Endothelial cell of umbilical vein (primary cell): ENCODE results near the gene CNOT9. TPM values are rescaled to one million over a fixed set of nuclear protein-coding genes. Genes with fewer than 3 reads are reported as not detected.

Source experiments
- BruUV-seq: library from RNA; stranded (reverse); fragments of 400-500 nt; replicated peaks from 2 replicates; lab custom pipeline; 2021; lab: Mats Ljungman, UMichigan
- CTCF ChIA-PET: fragments of 300-600, 350-600 bp; sonication (Branson Sonifier 250); formaldehyde crosslinking; loops from one replicate; lab custom pipeline; 2021; ENCODE audit warnings: antibody characterized with exemption, inconsistent platforms; lab: Charles Lee
- POLR2A ChIA-PET: fragments of 300-600, 350-600 bp; sonication (Branson Sonifier 250); formaldehyde crosslinking; loops from one replicate; lab custom pipeline; 2021; ENCODE audit warnings: antibody characterized with exemption, inconsistent platforms; lab: Charles Lee
- DNase-seq: peaks from one replicate; pipeline ENCODE4 v3.0.0-alpha.2; 2011; ENCODE audit warnings: low read depth, low spot score
- FAIRE-seq: peaks from 2 replicates; lab custom pipeline; 2011; peaks lifted over from hg19 to GRCh38; lab: Jason Lieb, UNC
- H2AFZ ChIP-seq: 2 replicates; pipeline ENCODE4 v1.6.0; 2012; ENCODE audit warnings: low read depth, low read length, control low read depth, inconsistent platforms
- H3K27ac ChIP-seq: 2 replicates; pipeline ENCODE4 v1.5.1; 2011; ENCODE audit warnings: low read depth, mild to moderate bottlenecking, control low read depth, low read length, moderate library complexity; ENCODE audit not compliant: insufficient read depth
- H3K27me3 ChIP-seq, 2 experiments: 2 replicates each; pipeline versions ENCODE4 v1.6.0 to v1.6.1; 2011; ENCODE audit warnings: low read length in 2 of 2, mixed read lengths in 1 of 2; ENCODE audit not compliant: control insufficient read depth in 2 of 2, insufficient read depth in 2 of 2
- H3K36me3 ChIP-seq, 2 experiments: 2 replicates in 1 of 2; 3 replicates in 1 of 2; pipeline ENCODE4 v1.5.1; 2011; ENCODE audit warnings: low read length in 2 of 2, mild to moderate bottlenecking in 1 of 2, moderate library complexity in 1 of 2; ENCODE audit not compliant: control insufficient read depth in 2 of 2, insufficient read depth in 2 of 2; ENCODE audit errors: extremely low read depth in 1 of 2
- H3K4me1 ChIP-seq: 3 replicates; pipeline ENCODE4 v1.5.1; 2011; ENCODE audit warnings: mild to moderate bottlenecking, low read length; ENCODE audit not compliant: control insufficient read depth, insufficient read depth; ENCODE audit errors: extremely low read depth
- H3K4me2 ChIP-seq: 2 replicates; pipeline ENCODE4 v1.6.1; 2011; ENCODE audit warnings: low read length, control low read depth, mixed read lengths; ENCODE audit not compliant: insufficient read depth
- H3K4me3 ChIP-seq, 3 experiments: fragments of 200-600 bp in 1 of 3; sonication (generic), shearing (Covaris generic) in 1 of 3; replicated peaks in 1 of 3; 2 replicates each; pipeline ENCODE4 v1.5.1; 2011 to 2016; ENCODE audit warnings: control low read depth in 3 of 3, low read length in 3 of 3, mild to moderate bottlenecking in 2 of 3, inconsistent platforms in 1 of 3, low read depth in 1 of 3, moderate library complexity in 1 of 3; ENCODE audit not compliant: insufficient read depth in 1 of 3
- H3K79me2 ChIP-seq: 2 replicates; pipeline ENCODE4 v1.6.0; 2012; ENCODE audit warnings: low read length, inconsistent platforms; ENCODE audit not compliant: control insufficient read depth, insufficient read depth
- H3K9ac ChIP-seq: replicated peaks from 2 replicates; pipeline ENCODE3; 2011; ENCODE audit warnings: low read length, control low read depth; ENCODE audit not compliant: insufficient read depth; ENCODE audit errors: extremely low read depth
- H3K9me1 ChIP-seq: replicated peaks from 3 replicates; pipeline ENCODE4 v1.6.0; 2011; ENCODE audit warnings: mild to moderate bottlenecking, low read length; ENCODE audit not compliant: control insufficient read depth, insufficient read depth; ENCODE audit errors: extremely low read depth
- H3K9me3 ChIP-seq: replicated peaks from 2 replicates; pipeline ENCODE4 v1.5.1; 2012; ENCODE audit warnings: low read length, inconsistent platforms; ENCODE audit not compliant: control insufficient read depth, insufficient read depth
- H4K20me1 ChIP-seq: replicated peaks from 2 replicates; pipeline ENCODE3; 2011; ENCODE audit warnings: mild to moderate bottlenecking, low read length; ENCODE audit not compliant: control insufficient read depth, insufficient read depth; ENCODE audit errors: extremely low read depth
- CTCF ChIP-seq, 2 donors: IDR thresholded peaks; 1 replicate in 1 of 2; 2 replicates in 1 of 2; pipeline ENCODE4 v1.5.1; 2011; ENCODE audit warnings: low read length in 2 of 2, mild to moderate bottlenecking in 2 of 2, moderate library complexity in 2 of 2, control low read depth in 1 of 2, inconsistent platforms in 1 of 2, low read depth in 1 of 2; ENCODE audit not compliant: insufficient read depth in 1 of 2; ENCODE audit errors: extremely low read depth in 1 of 2
- EZH2 ChIP-seq: IDR thresholded peaks from 2 replicates; pipeline ENCODE4 v1.6.1; 2012; ENCODE audit warnings: borderline replicate concordance, low read depth, mild to moderate bottlenecking, moderate library complexity, low read length, inconsistent platforms; ENCODE audit not compliant: severe bottlenecking
- FOS ChIP-seq: IDR thresholded peaks from 2 replicates; pipeline ENCODE4 v1.6.1; 2011; ENCODE audit warnings: mild to moderate bottlenecking, low read length, moderate library complexity, borderline replicate concordance; ENCODE audit not compliant: insufficient read depth
- GATA2 ChIP-seq: IDR thresholded peaks from 2 replicates; pipeline ENCODE4 v1.7.0; 2011; ENCODE audit warnings: low read depth, mild to moderate bottlenecking, moderate library complexity, mixed read lengths, low read length; ENCODE audit not compliant: insufficient read length, insufficient read depth
- JUN ChIP-seq: IDR thresholded peaks from 2 replicates; pipeline ENCODE4 v1.6.1; 2011; ENCODE audit warnings: borderline replicate concordance, low read depth; ENCODE audit not compliant: insufficient read length, insufficient read depth
- MYC ChIP-seq: IDR thresholded peaks from one replicate; pipeline ENCODE4 v1.6.1; 2011; ENCODE audit warnings: mild to moderate bottlenecking, low read depth, low read length
- POLR2A ChIP-seq: IDR thresholded peaks from 2 replicates; pipeline ENCODE4 v1.6.1; 2012; ENCODE audit warnings: low read depth, mild to moderate bottlenecking, control low read depth, low read length
- dilution Hi-C: fragments of 300-500 bp; cut with MboI; formaldehyde crosslinking; loops from one replicate; pipeline ENCODE4 v1.15.0; 2019; ENCODE audit warnings: low sequenced_read_pairs; ENCODE audit not compliant: extremely low pct_ligation_motif_present
- intact Hi-C: fragments of 100-400 bp; cut with micrococcal nuclease; formaldehyde crosslinking; loops from one replicate; pipeline ENCODE4 v1.10.0; 2022
- polyA plus RNA-seq, 4 experiments: library from polyadenylated mRNA; depleted of rRNA in 3 of 4; stranded (reverse) in 3 of 4; unstranded in 1 of 4; fragments of >200 nt; gene quantifications; 2 replicates each; pipeline versions ENCODE4 v1.2.1 to v1.2.3, GENCODE V29; 2011 to 2012; ENCODE audit warnings: missing spikeins in 1 of 4
- total RNA-seq: library from RNA; stranded (reverse); gene quantifications from 2 replicates; pipeline ENCODE4 v1.2.3, GENCODE V29; 2021

Gene CNOT9
- total and polyA plus RNA-seq, 2 donors (not counting 3 experiments of a cell fraction or from before 2014, with no cell fraction given) = 53.2 to 68.9 TPM

DNA sequence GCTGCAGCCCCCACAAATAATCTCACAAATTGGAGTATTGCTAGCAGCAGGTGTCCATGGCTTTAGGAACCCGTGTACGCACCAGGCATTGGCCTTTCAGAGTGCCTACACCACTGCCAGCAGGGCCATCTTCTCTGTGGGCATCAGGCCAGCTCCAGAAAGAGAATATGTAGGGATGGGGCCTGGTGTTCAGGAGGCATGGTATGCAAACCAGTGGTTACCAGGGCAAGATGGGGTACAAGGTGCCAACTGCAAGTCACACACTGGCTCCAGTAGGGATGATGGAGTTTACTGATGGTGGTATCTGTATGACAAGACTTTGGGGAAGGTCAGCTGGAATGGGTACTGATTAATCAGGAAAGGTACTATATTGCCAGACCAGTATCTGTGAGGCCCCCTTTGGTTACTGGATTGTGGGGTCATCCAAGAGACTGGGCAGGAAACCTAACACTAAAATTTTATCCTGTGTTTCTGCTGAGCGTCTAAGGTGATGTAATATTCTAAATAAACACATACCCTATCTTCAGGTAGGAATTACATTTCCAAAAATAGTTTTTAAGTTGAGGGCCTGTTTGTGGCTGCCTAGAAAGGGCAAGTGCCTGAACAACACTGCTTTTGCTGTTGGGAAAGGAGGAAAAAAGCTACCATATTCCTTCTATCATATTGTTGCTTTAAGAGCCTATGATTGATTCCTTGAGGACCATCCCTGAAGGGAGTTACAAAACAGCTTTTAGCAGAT lies 9.0 kb downstream of the CNOT9 start:
- H3K79me2 ChIP-seq = peaks cover 64% of the 10 kb centered on the region
- ChIA-PET POLR2A (no interaction called here), CTCF (interaction anchor here (0.8 to 2.0 kb wide), 3 partner anchors 20 to 270 kb away, joined by 3 to 7 read pairs (median 6); no protein-coding TSS in a partner anchor)
- peaks cover 2% of the 10 kb centered on the region for H4K20me1 ChIP-seq
- TF ChIP-seq EZH2 = no peak
- TF ChIP-seq JUN = no peak
- H3K4me1 ChIP-seq = peaks cover 5% of the 10 kb centered on the region
- DNase-seq = no peak
- peaks cover 0 to 2% of the 10 kb centered on the region in 2 experiments for H3K36me3 ChIP-seq
- no peak overlapping the region for H2AFZ ChIP-seq
- H3K27ac ChIP-seq = no peak overlapping the region
- no peaks in the 10 kb centered on the region for H3K27me3 ChIP-seq
- FAIRE-seq = no peak
- no peak overlapping the region for H3K4me3 ChIP-seq
- intact Hi-C loops (no loop called here), dilution Hi-C loops (no loop called here)
- H3K9me1 ChIP-seq = peaks cover 2% of the 10 kb centered on the region
- H3K9ac ChIP-seq = no peak overlapping the region
- H3K4me2 ChIP-seq = no peak overlapping the region
- no peaks in the 10 kb centered on the region for H3K9me3 ChIP-seq
- BruUV-seq = no TSS peak

GRCh38 chr2:218578272-218578877 lies 9.7 kb downstream of the CNOT9 start:
- FAIRE-seq (no peak), DNase-seq (no peak)
- dilution Hi-C loops (no loop called here), intact Hi-C loops (no loop called here)
- no peak overlapping the region for H3K4me2 ChIP-seq
- H3K9me3 ChIP-seq = no peaks in the 10 kb centered on the region
- no peak overlapping the region for H3K9ac ChIP-seq
- H3K27me3 ChIP-seq = no peaks in the 10 kb centered on the region
- TF ChIP-seq CTCF (IDR thresholded peaks at IDR 0.05; ENCODE audit: extremely low read depth in 1 of 2, insufficient read depth in 1 of 2, low read depth in 1 of 2, low read length in 2 of 2) (no peak), MYC (no peak), FOS (no peak), GATA2 (no peak), POLR2A (no peak)
- no peak overlapping the region for H2AFZ ChIP-seq
- POLR2A ChIA-PET = no interaction called here
- CTCF ChIA-PET = interaction anchor here (0.8 to 2.0 kb wide), 3 partner anchors 20 to 269 kb away, joined by 3 to 7 read pairs (median 6); no protein-coding TSS in a partner anchor
- H3K36me3 ChIP-seq = peaks cover 0 to 4% of the 10 kb centered on the region in 2 experiments
- H3K27ac ChIP-seq = no peak overlapping the region
- no TSS peak for BruUV-seq
- peaks cover 2% of the 10 kb centered on the region for H4K20me1 ChIP-seq
- H3K9me1 ChIP-seq = peaks cover 2% of the 10 kb centered on the region
- no peak overlapping the region for H3K4me3 ChIP-seq
- peaks cover 57% of the 10 kb centered on the region for H3K79me2 ChIP-seq
- H3K4me1 ChIP-seq = peaks cover 5% of the 10 kb centered on the region
